ENCODE data around the gene HLCS.

HLCS gene

GRCh38 chr21:36730291-36731281, 235.9 kb downstream of the HLCS start:
- Histone ChIP-seq H2AFZ (ENCODE audit: low read depth, low read length) (no peak overlapping the region), H3K4me3 (ENCODE audit: low read length) (no peak overlapping the region), H3K36me3 (ENCODE audit: insufficient read depth, low read length) (no peaks in the 10 kb centered on the region), H3K4me1 (ENCODE audit: insufficient read depth, low read length) (peaks cover under 1% of the 10 kb centered on the region), H3K9me3 (ENCODE audit: low read length) (peaks cover 7% of the 10 kb centered on the region), H3K27me3 (ENCODE audit: insufficient read depth, low read length) (peaks cover 4% of the 10 kb centered on the region)

- H3K27me3 ChIP-seq (ENCODE audit: insufficient read depth, low read length), result peaks cover 4% of the 10 kb centered on the region
- H2AFZ ChIP-seq (ENCODE audit: low read depth, low read length), result no peak overlapping the region
- no peak overlapping the region for H3K4me3 ChIP-seq (ENCODE audit: low read length)
- no peaks in the 10 kb centered on the region for H3K36me3 ChIP-seq (ENCODE audit: insufficient read depth, low read length)
- no peaks in the 10 kb centered on the region for H3K4me1 ChIP-seq (ENCODE audit: insufficient read depth, low read length)
- H3K9me3 ChIP-seq (ENCODE audit: low read length), result peaks cover 7% of the 10 kb centered on the region
Measured at GRCh38 chr21:36729310-36729970, 237.0 kb downstream of the HLCS start.

GRCh38 chr21:36728371-36729111, 237.9 kb downstream of the HLCS start:
- H3K4me3 ChIP-seq (ENCODE audit: low read length), result no peak overlapping the region
- H3K4me1 ChIP-seq (ENCODE audit: insufficient read depth, low read length), result peaks cover 5% of the 10 kb centered on the region
- H3K36me3 ChIP-seq (ENCODE audit: insufficient read depth, low read length), result no peaks in the 10 kb centered on the region
- no peak overlapping the region for H2AFZ ChIP-seq (ENCODE audit: low read depth, low read length)
- H3K27me3 ChIP-seq (ENCODE audit: insufficient read depth, low read length), result peaks cover 4% of the 10 kb centered on the region
- H3K9me3 ChIP-seq (ENCODE audit: low read length), result peaks cover 7% of the 10 kb centered on the region

GRCh38 chr21:36727866-36728265, 238.6 kb downstream of the HLCS start:
- Histone ChIP-seq H3K27me3 (ENCODE audit: insufficient read depth, low read length) (peaks cover 4% of the 10 kb centered on the region), H3K4me1 (ENCODE audit: insufficient read depth, low read length) (peaks cover 6% of the 10 kb centered on the region), H2AFZ (ENCODE audit: low read depth, low read length) (no peak overlapping the region), H3K9me3 (ENCODE audit: low read length) (peaks cover 7% of the 10 kb centered on the region), H3K36me3 (ENCODE audit: insufficient read depth, low read length) (no peaks in the 10 kb centered on the region), H3K4me3 (ENCODE audit: low read length) (no peak overlapping the region)

- H3K36me3 ChIP-seq (ENCODE audit: insufficient read depth, low read length), result no peaks in the 10 kb centered on the region
- peaks cover 6% of the 10 kb centered on the region for H3K4me1 ChIP-seq (ENCODE audit: insufficient read depth, low read length)
- H2AFZ ChIP-seq (ENCODE audit: low read depth, low read length), result no peak overlapping the region
- peaks cover 4% of the 10 kb centered on the region for H3K27me3 ChIP-seq (ENCODE audit: insufficient read depth, low read length)
- H3K9me3 ChIP-seq (ENCODE audit: low read length), result peaks cover 4% of the 10 kb centered on the region
- H3K4me3 ChIP-seq (ENCODE audit: low read length), result no peak overlapping the region
Measured at GRCh38 chr21:36725793-36726386, 240.6 kb downstream of the HLCS start.

GRCh38 chr21:36724660-36725059, 241.8 kb downstream of the HLCS start:
- no peak overlapping the region for H2AFZ ChIP-seq (ENCODE audit: low read depth, low read length)
- peaks cover 2% of the 10 kb centered on the region for H3K27me3 ChIP-seq (ENCODE audit: insufficient read depth, low read length)
- H3K4me1 ChIP-seq (ENCODE audit: insufficient read depth, low read length), result peaks cover 6% of the 10 kb centered on the region
- peaks cover 3% of the 10 kb centered on the region for H3K9me3 ChIP-seq (ENCODE audit: low read length)
- H3K36me3 ChIP-seq (ENCODE audit: insufficient read depth, low read length), result no peaks in the 10 kb centered on the region
- no peak overlapping the region for H3K4me3 ChIP-seq (ENCODE audit: low read length)

GRCh38 chr21:36723371-36723881, 243.0 kb downstream of the HLCS start:
- no peaks in the 10 kb centered on the region for H3K36me3 ChIP-seq (ENCODE audit: insufficient read depth, low read length)
- peaks cover 3% of the 10 kb centered on the region for H3K9me3 ChIP-seq (ENCODE audit: low read length)

GRCh38 chr21:36722370-36723368, 243.8 kb downstream of the HLCS start:
- H3K9me3 ChIP-seq (ENCODE audit: low read length), result peaks cover 3% of the 10 kb centered on the region
- H3K4me3 ChIP-seq (ENCODE audit: low read length), result no peak overlapping the region
- no peaks in the 10 kb centered on the region for H3K36me3 ChIP-seq (ENCODE audit: insufficient read depth, low read length)
- H3K27me3 ChIP-seq (ENCODE audit: insufficient read depth, low read length), result no peaks in the 10 kb centered on the region
- H2AFZ ChIP-seq (ENCODE audit: low read depth, low read length), result no peak overlapping the region
- H3K4me1 ChIP-seq (ENCODE audit: insufficient read depth, low read length), result peaks cover 16% of the 10 kb centered on the region

More at GRCh38 chr21:36723371-36723881, 243.0 kb downstream of the HLCS start:
- Histone ChIP-seq H3K4me1 (ENCODE audit: insufficient read depth, low read length) (peaks cover 8% of the 10 kb centered on the region), H3K4me3 (ENCODE audit: low read length) (no peak overlapping the region), H3K27me3 (ENCODE audit: insufficient read depth, low read length) (no peaks in the 10 kb centered on the region), H2AFZ (ENCODE audit: low read depth, low read length) (no peak overlapping the region)

- Histone ChIP-seq H3K36me3 (ENCODE audit: insufficient read depth, low read length) (no peaks in the 10 kb centered on the region), H3K27me3 (ENCODE audit: insufficient read depth, low read length) (peaks cover 3% of the 10 kb centered on the region), H3K9me3 (ENCODE audit: low read length) (peaks cover 3% of the 10 kb centered on the region), H3K4me3 (ENCODE audit: low read length) (no peak overlapping the region), H3K4me1 (ENCODE audit: insufficient read depth, low read length) (peaks cover 17% of the 10 kb centered on the region), H2AFZ (ENCODE audit: low read depth, low read length) (no peak overlapping the region)
Measured at GRCh38 chr21:36721817-36722216, 244.7 kb downstream of the HLCS start.

GRCh38 chr21:36719614-36720013, 246.9 kb downstream of the HLCS start:
- Histone ChIP-seq H3K36me3 (ENCODE audit: insufficient read depth, low read length) (no peaks in the 10 kb centered on the region), H3K4me1 (ENCODE audit: insufficient read depth, low read length) (peaks cover 17% of the 10 kb centered on the region), H2AFZ (ENCODE audit: low read depth, low read length) (no peak overlapping the region), H3K27me3 (ENCODE audit: insufficient read depth, low read length) (peaks cover 19% of the 10 kb centered on the region), H3K9me3 (ENCODE audit: low read length) (no peaks in the 10 kb centered on the region), H3K4me3 (ENCODE audit: low read length) (no peak overlapping the region)

GRCh38 chr21:36718951-36719501, 247.4 kb downstream of the HLCS start:
- Histone ChIP-seq H3K4me3 (ENCODE audit: low read length) (no peak overlapping the region), H3K9me3 (ENCODE audit: low read length) (no peaks in the 10 kb centered on the region), H2AFZ (ENCODE audit: low read depth, low read length) (no peak overlapping the region), H3K36me3 (ENCODE audit: insufficient read depth, low read length) (no peaks in the 10 kb centered on the region), H3K27me3 (ENCODE audit: insufficient read depth, low read length) (peaks cover 23% of the 10 kb centered on the region), H3K4me1 (ENCODE audit: insufficient read depth, low read length) (peaks cover 17% of the 10 kb centered on the region)

Measured in neuron (in vitro differentiated cells).